ENCODE data around the gene KRTAP16-1. TPM values are rescaled to one million over a fixed set of nuclear protein-coding genes. Genes with fewer than 3 reads are reported as not detected.

KRTAP16-1 gene
- total RNA-seq, 1 donor from 2014 or later = not detected

DNA sequence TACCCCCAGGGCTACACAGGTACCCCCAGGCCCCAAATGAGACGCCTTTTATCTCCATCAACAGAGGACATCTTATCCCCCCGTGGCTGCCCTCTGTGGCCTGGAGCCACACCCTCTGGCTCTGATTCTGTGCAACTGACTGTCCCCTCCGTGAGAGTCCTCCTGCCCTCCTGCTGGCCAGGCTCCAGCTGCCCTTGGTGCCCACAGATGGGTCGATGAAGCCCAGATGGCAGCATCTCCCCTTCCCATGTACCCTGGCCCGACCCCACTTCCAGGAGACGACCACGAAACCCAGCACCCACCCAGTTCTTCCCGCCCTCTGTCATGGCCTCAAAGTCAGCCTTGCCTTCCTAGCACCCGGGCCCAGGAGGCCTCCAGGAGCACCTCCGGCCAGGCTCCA, 16.0 kb upstream of the KRTAP16-1 start:
- Mint-ChIP-seq H3K27ac (no peak overlapping the region), H3K4me1 (peaks cover 2% of the 10 kb centered on the region), H3K27me3 (no peaks in the 10 kb centered on the region), H3K4me3 (no peak overlapping the region), H3K36me3 (ENCODE audit: low read depth) (no peaks in the 10 kb centered on the region), H3K9me3 (no peaks in the 10 kb centered on the region)
- intact Hi-C loops (cut with micrococcal nuclease) = loop anchor here (5.0 kb wide), 1 partner anchor 523 kb away; no protein-coding TSS in a partner anchor
- DNase-seq = no peak

DNA sequence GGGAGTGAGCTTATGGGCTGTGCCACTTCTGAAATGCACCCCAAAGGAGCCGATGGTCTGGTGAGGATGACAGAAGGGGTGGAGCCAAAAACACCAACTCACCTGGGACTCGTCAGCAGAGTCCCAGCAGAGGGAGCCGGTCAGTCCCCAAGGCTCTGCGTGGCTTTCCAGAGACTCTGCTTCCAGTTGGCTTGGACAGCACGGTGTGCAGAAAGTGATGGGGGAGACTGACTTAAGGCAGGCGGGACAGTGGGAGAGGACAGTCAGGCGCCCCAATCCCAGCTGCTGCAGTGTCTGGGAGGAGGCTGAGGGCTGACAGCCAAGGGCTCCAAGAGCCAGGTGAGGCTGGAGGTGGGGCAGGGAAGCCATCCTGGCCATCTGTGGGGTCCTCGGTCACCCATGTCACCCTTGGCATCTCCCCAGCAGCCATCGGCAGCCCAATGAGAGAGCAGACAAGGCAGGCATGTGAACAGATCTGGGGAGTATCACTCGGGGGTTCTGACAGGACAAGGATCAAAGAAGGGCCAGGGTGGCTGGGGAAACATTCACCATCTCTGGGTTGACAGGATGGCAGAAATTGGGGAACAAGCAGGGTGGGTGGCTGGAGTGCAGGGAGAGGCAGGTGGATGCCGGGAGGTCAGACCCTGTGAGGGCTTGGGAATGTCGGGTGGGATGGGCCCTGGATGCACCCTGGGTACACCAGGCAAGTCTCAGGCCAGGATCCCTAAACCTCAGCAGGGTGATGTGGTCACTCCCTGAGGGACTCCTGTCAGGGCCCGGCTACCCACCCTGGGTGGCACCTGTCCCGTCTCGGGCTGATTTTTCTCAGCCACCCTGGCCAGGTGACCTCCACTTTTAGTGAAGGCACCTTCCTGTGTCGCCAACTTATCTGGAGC, 15.3 kb upstream of the KRTAP16-1 start:
- intact Hi-C loops (cut with micrococcal nuclease) = loop anchor here (5.0 kb wide), 2 partner anchors 467 to 522 kb away; no protein-coding TSS in a partner anchor
- Mint-ChIP-seq H3K9me3 (no peaks in the 10 kb centered on the region), H3K4me3 (no peak overlapping the region), H3K27ac (peak overlapping the region; percentile 43), H3K36me3 (ENCODE audit: low read depth) (no peaks in the 10 kb centered on the region), H3K27me3 (peaks cover 2% of the 10 kb centered on the region), H3K4me1 (peaks cover 2% of the 10 kb centered on the region)
- DNase-seq = no peak

DNA sequence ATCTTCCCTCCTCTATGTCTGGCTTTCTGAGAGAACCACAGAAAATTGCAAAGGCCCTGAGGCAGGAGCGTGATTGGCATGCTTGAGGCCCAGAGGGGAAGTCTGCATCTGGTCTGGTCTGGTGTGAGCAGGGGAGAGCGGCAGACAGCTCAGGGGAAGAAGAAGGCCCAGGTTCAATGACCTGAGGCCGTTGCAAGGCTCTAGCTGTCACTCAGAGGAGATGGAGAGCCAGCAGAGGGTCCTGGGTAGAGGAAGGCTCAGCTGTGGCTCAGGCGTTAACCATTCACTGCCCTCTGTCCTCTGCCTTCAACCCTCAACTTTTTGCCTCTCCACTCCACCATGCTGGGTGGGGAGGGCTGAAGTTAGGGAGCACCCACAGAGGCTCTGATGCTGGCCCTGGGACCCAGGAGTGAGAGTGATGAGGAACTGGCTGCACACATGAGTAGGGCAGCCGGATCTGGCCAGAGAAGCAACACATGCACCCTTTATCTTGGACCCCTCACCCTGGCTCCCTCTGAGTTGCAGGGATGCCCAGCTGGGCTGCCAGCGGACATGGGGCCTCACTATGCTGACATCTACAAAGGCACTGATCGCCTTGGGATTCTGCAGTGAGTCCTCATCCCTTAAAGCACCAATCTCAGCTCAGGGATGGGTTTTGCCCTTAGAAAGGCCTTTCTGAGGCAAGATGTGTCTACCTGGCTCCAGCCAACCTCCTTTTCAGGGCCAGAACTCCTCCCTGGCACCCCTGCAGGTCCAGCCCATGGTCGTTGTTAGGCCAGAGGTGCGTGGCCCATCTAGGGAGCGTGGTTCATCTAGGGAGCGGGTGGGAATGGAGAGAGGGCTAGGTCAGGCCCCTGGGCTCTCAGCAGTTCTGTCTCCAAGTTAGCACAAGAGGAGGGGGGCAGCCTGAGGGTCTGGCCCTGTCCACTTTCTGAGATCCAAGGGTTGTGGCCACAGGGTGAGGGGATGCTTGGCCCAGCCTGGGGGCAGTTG, 14.1 kb upstream of the KRTAP16-1 start:
- Mint-ChIP-seq H3K4me3 (no peak overlapping the region), H3K27me3 (peaks cover 2% of the 10 kb centered on the region), H3K36me3 (ENCODE audit: low read depth) (no peaks in the 10 kb centered on the region), H3K4me1 (peaks cover 2% of the 10 kb centered on the region), H3K9me3 (no peaks in the 10 kb centered on the region), H3K27ac (no peak overlapping the region)
- intact Hi-C loops (cut with micrococcal nuclease) = loop anchor here (1.0 to 5.0 kb wide), 2 partner anchors 414 to 466 kb away; no protein-coding TSS in a partner anchor
- DNase-seq = no peak

DNA sequence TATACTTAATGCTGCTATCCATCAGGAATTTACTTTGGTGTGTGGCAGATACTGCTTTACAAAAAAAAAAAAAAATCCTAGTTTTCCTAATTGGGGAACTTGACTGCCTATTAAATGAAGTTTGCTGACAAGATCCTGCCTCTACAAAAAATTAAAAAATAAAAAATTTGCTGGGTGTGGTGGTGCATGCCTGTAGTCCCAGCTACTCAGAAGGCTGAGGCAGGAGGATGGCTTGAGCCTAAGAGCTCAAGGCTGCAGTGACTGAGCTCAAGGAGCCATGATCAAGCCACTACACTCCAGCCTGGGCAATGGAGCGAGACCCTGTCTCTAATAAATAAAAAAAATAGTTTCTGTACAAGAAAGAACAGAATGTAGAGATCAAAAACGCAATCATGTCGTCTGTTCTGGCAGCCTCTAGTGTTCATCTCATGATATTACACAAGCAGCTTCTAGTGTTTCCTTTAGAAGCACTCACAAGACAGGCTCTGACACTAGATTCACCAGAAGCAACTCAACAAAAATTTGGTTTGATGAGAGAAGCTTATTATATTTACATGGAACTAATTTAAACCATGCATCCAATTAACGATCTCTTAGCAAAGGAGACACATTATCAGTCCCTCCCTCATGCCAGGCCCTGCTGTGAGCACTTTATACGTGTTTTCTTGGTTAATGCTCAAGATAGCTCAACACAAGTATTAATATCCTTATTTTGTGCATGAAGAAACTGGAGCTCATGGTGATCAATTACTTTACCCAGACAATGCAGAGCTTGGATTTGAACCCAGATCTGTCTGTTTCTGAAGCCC, 13.2 kb upstream of the KRTAP16-1 start:
- H3K4me3 Mint-ChIP-seq = no peak overlapping the region
- intact Hi-C loops (cut with micrococcal nuclease) = loop anchor here (1.0 to 5.0 kb wide), 2 partner anchors 413 to 465 kb away; no protein-coding TSS in a partner anchor
- H3K27me3 Mint-ChIP-seq = peaks cover 2% of the 10 kb centered on the region
- no peaks in the 10 kb centered on the region for H3K36me3 Mint-ChIP-seq (ENCODE audit: low read depth)
- no peak overlapping the region for H3K27ac Mint-ChIP-seq
- no peaks in the 10 kb centered on the region for H3K9me3 Mint-ChIP-seq
- DNase-seq = no peak
- H3K4me1 Mint-ChIP-seq = peaks cover 2% of the 10 kb centered on the region

DNA sequence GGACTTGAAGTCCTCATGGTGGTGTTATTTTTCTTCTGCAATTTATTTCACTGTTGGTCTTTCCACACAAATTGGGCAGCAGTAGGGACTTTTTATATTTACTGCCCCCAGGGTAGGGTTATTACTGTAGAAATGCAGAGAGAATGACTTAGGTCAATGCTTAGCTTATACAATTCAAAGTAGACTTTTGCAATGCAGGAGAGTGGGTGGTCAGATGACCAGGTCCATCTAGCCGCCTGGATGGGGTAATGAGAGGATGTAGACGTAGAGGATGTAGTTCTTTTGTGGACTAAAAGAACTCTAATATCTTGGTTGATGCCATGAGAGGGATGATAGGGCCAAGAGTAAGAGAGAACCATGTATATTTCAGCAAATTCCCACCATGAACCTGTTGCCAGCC, 9.1 kb upstream of the KRTAP16-1 start:
- Mint-ChIP-seq H3K4me1 (no peaks in the 10 kb centered on the region), H3K27me3 (peaks cover 2% of the 10 kb centered on the region), H3K9me3 (no peaks in the 10 kb centered on the region), H3K4me3 (no peak overlapping the region), H3K27ac (no peak overlapping the region), H3K36me3 (ENCODE audit: low read depth) (no peaks in the 10 kb centered on the region)
- no peak for DNase-seq
- intact Hi-C loops (cut with micrococcal nuclease) = no loop called here

DNA sequence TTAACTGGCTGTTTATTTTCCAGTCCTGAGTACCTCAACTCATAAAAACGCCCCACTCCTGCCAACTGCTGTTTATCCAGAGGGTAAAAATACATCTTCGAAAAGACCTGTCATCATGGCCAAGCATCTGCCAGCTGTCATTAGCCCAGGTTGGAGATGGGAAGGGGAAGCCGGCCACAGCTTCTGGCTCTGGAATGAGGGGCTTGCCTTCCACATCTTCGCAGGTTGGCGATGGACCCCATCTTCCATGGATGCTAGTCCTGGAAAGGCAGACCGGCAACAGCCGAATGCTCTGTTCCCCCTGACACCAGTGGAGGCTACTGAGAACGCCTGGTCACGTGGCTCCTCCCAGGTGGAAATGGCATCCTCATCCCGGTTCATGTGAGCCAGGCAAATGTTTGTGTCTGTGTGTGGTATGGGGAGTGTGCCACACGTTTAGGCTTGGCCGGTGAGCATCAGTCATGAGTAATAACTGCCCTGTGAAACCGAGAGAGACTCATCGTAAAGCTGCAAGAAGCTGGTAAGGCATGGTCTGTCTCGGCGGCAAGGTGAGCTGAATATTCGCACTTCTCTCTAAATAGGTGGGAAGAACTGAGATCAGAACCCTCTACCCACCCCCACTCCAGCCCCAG, 6.8 kb upstream of the KRTAP16-1 start:
- no peak overlapping the region for H3K4me3 Mint-ChIP-seq
- H3K36me3 Mint-ChIP-seq (ENCODE audit: low read depth) = no peaks in the 10 kb centered on the region
- intact Hi-C loops (cut with micrococcal nuclease) = no loop called here
- H3K4me1 Mint-ChIP-seq = peaks cover 4% of the 10 kb centered on the region
- H3K27me3 Mint-ChIP-seq = peaks cover 7% of the 10 kb centered on the region
- no peak for DNase-seq
- H3K27ac Mint-ChIP-seq = no peak overlapping the region
- no peaks in the 10 kb centered on the region for H3K9me3 Mint-ChIP-seq

DNA sequence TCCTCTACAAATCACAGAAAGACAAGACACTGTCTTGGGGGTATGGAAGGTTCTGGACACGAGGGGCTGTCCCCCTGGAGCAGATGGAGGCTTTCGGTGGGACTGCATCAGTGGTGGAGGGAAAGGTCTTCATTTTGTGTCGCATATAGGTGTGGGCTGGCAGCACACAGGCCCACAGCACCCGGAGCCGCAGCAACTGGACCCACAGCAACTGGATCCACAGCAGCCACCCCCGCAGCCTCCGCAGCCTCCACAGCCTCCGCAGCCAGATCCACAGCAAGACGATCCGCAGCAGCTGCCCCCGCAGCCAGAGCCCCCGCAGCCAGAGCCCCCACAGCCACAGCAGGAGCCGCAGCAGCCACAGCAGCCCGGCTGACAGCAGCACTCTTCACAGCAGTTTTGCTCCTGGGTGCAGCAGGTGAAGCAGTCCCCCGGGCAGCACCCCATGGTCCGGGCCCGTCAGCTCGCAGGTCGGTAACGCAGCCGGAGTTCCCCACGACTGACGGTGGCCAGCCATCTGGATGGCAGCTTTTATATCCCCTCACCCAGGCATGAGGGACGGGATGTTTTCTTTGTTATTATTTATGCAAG, 6.2 kb upstream of the KRTAP16-1 start, which contains the start of gene KRTAP17-1:
TSS of gene KRTAP17-1 (minus strand) at position 507 of the 591 bp plus-strand sequence. CDS start at position 447, 60 bp downstream.
- Mint-ChIP-seq H3K27ac (no peak within 1 kb of the TSS), H3K36me3 (ENCODE audit: low read depth) (no peaks in the 10 kb centered on the region), H3K9me3 (no peaks in the 10 kb centered on the region), H3K27me3 (peaks cover 7% of the 10 kb centered on the region), H3K4me1 (peaks cover 4% of the 10 kb centered on the region), H3K4me3 (no peak within 1 kb of the TSS)
- intact Hi-C loops (cut with micrococcal nuclease) = no loop called here
- no peak for DNase-seq

DNA sequence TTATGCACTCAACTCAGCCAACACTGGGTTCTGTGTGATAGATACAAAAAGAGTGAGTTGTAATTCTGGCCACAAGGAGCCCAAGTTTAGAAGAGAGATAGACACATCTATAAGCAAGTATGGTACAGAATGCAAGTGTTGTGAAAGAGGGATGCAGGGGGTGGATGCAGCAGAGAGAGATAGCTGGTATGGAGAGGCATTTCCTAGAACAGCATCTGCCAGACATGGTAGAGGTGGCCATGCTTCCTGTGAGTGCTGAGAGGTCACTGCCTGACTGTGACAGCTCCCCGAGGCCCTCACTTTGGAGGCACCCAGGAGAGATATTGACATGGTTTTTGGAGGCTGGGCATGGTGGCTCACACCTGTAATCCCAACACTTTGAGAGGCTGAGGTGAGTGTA, 2.0 kb upstream of the KRTAP16-1 start:
- no peak overlapping the region for H3K27ac Mint-ChIP-seq
- peaks cover 6% of the 10 kb centered on the region for H3K27me3 Mint-ChIP-seq
- H3K4me1 Mint-ChIP-seq = peaks cover 27% of the 10 kb centered on the region
- no peaks in the 10 kb centered on the region for H3K9me3 Mint-ChIP-seq
- no peak overlapping the region for H3K4me3 Mint-ChIP-seq
- DNase-seq = no peak
- H3K36me3 Mint-ChIP-seq (ENCODE audit: low read depth) = no peaks in the 10 kb centered on the region
- intact Hi-C loops (cut with micrococcal nuclease) = no loop called here

DNA sequence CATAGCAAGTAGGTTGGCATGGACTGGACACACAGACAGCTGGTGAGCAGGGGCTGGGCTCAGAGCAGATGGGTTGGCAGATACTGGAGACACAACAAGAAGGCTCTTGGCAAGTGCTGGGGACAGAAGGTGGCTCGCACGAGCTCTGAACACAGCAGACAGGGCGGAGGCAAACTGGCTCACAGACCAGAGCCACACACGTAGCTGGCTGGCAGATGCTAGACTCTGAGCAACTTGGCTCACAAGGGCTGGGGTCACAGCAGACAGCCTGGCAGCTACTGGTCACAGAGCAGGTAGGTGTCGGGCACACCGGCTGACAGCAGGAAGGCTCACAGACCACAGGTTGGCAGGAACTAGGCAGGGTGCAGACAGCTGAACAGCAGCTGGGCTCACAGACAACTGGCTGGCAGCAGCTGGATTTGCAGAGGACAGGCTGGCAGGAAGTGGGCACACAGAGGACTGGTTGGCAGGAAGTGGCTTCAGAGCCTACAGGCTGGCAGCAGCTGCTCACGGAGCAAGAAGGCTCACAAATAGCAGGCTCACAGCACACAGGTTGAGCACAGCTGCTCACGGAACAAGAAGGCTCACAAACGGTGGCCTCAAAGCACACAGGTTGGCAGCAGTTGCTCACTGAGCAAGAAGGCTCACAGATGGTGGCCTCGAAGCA, 725 bp downstream of the KRTAP16-1 start:
- Mint-ChIP-seq H3K4me3 (peak overlapping the region; percentile 38), H3K27me3 (peaks cover 6% of the 10 kb centered on the region), H3K27ac (peak overlapping the region; percentile 18), H3K36me3 (ENCODE audit: low read depth) (no peaks in the 10 kb centered on the region), H3K9me3 (no peaks in the 10 kb centered on the region), H3K4me1 (peaks cover 27% of the 10 kb centered on the region)
- DNase-seq = peak; percentile 75
- intact Hi-C loops (cut with micrococcal nuclease) = no loop called here

DNA sequence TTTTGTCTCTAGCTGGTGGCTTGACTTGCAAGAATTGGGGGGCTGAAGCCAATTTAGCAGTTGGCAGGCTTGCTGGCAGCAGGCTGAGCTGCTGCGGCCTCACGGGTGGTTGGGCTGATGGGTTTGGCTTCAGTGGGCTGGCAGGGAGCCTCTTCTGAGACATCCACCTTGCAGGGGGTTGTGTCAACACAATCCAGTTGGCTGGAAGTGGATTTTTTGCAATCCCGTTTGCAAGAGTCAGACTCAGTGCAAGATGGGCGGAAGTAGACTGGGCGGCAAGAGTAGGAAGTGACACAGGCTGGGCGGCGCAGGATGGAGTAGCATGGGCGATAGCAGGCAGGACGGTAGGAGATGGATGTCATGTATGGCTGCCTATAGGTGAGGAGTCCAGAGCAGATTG, 1.5 kb downstream of the KRTAP16-1 start:
- H3K27ac Mint-ChIP-seq = no peak overlapping the region
- DNase-seq = no peak
- H3K9me3 Mint-ChIP-seq = no peaks in the 10 kb centered on the region
- intact Hi-C loops (cut with micrococcal nuclease) = no loop called here
- peaks cover 27% of the 10 kb centered on the region for H3K4me1 Mint-ChIP-seq
- H3K36me3 Mint-ChIP-seq (ENCODE audit: low read depth) = no peaks in the 10 kb centered on the region
- H3K27me3 Mint-ChIP-seq = peaks cover 6% of the 10 kb centered on the region
- no peak overlapping the region for H3K4me3 Mint-ChIP-seq

DNA sequence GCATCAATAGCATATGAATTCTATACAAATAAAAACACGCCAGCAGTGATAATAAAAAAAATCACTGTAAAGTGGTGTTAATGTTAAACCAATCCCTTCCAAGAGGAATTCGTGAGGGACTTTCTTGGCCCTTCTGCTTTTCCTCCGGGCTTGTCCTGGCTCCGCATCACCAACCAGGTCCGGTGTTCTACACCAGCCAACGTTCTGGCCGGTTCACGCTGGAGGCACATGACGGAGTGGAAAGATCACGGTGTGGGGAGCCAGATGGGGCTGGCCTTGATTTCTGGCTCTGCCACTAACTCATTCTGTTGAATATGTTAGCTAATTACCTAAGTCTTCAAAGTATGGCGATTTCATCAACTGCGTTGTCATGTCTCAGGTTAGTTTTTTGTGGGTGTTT, 5.0 kb downstream of the KRTAP16-1 start:
- no peak overlapping the region for H3K4me3 Mint-ChIP-seq
- H3K4me1 Mint-ChIP-seq = peaks cover 15% of the 10 kb centered on the region
- H3K9me3 Mint-ChIP-seq = peaks cover 4% of the 10 kb centered on the region
- intact Hi-C loops (cut with micrococcal nuclease) = no loop called here
- H3K27ac Mint-ChIP-seq = no peak overlapping the region
- no peak for DNase-seq
- H3K27me3 Mint-ChIP-seq = no peaks in the 10 kb centered on the region
- no peaks in the 10 kb centered on the region for H3K36me3 Mint-ChIP-seq (ENCODE audit: low read depth)

DNA sequence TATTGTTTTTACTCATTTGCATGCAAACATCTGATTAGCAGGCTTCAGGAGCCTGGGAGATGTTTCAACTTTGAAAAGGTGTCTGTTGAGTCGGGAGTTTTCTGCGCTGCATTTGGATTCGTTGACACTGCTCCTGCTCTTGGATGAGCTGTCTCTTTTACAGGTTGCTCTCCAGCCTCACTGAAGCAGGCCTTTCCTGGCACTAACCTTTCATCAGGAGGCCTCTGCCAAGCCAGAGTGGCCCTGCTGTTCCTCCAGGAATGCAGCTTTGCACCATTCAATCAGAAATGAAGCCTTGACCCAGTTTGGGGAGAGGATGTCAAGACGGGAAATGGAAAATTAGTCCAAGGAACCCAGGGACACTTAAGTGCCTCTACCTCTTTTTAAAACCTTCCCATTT, 6.1 kb downstream of the KRTAP16-1 start:
- Mint-ChIP-seq H3K4me3 (no peak overlapping the region), H3K36me3 (ENCODE audit: low read depth) (no peaks in the 10 kb centered on the region), H3K4me1 (peaks cover 4% of the 10 kb centered on the region), H3K27me3 (no peaks in the 10 kb centered on the region), H3K9me3 (peaks cover 4% of the 10 kb centered on the region), H3K27ac (no peak overlapping the region)
- intact Hi-C loops (cut with micrococcal nuclease) = no loop called here
- no peak for DNase-seq
